H54 (cell line): ENCODE measurements around the gene NRIP2.

Source experiments
- DNase-seq: peaks from one replicate; pipeline ENCODE4 v3.0.0; 2011; ENCODE audit warnings: low spot score, mixed read lengths; ENCODE audit not compliant: insufficient read length
- FAIRE-seq: peaks from 3 replicates; lab custom pipeline; 2011; peaks lifted over from hg19 to GRCh38; lab: Jason Lieb, UNC
- POLR2A ChIP-seq: IDR thresholded peaks from 2 replicates; pipeline ENCODE4 v1.6.1; 2011; ENCODE audit warnings: low read depth, mild to moderate bottlenecking, low read length

Gene NRIP2

DNA sequence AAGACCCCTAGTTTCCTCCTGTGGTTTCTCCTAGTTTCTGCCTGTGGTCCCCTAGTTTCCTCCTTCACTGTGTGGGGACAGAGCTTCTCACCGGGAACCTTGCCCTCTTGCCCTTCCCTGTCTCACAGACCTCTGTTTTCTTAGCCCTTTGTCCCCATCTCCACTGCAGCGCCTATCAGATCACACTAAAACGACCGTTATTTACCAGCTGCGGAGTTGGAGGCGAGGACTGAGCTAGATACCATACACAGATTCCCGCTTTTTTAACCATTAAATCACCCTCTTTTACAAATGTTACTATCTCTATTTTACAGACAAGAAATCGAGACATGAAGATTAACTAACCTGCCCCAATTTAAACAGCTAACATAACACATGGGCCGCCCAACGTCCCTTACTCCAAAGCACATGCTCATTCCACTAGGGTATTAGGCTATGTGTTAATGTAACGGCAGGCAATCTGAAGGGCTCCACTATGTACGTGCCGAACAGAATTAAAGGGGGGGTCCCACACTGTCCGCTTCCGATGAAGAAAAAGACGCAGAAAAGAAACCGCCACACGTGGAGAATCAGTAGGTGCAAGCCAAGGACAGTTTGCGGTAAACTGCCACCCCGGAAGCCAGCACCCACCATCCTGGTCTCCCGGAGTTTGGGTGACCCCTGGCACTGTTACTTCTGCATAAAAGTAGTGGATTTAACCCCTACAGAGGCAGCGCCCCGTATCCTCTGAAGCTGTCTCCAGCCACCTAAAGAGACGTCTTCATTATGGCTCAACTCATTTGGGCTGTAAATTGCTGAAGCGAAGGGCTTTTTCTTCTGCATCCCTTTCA, 41.9 kb downstream of the NRIP2 start:
- DNase-seq (no peak), FAIRE-seq (no peak)
- no peak for TF ChIP-seq POLR2A

GRCh38 chr12:2791089-2791488, 43.7 kb downstream of the NRIP2 start:
- no peak for FAIRE-seq
- DNase-seq, result no peak
- no peak for TF ChIP-seq POLR2A

DNA sequence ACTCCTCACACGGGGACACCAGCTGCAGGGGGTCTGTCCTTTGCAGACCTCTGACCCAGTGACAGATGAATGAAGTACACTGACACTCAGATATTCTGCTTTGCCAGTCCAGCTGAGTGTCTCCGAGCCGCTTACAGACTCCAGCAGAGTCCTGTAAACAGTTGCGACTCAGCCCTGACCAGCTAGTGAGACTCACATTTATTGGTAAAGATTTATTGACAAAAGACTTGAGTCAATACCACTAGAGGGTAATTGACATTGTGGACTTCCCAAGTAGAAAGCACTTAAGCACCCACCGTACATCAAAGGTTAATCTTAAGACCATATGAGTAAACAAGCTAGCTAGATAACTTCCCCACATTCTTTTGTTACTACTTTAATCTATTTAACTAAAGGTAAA, 49.8 kb downstream of the NRIP2 start:
- DNase-seq, result no peak

GRCh38 chr12:2783936-2784600, 50.8 kb downstream of the NRIP2 start:
- FAIRE-seq (no peak), DNase-seq (peak; percentile 74)
- TF ChIP-seq POLR2A, result no peak

More for the DNA sequence above, 49.8 kb downstream of the NRIP2 start:
- no peak for TF ChIP-seq POLR2A
- FAIRE-seq, result no peak

DNA sequence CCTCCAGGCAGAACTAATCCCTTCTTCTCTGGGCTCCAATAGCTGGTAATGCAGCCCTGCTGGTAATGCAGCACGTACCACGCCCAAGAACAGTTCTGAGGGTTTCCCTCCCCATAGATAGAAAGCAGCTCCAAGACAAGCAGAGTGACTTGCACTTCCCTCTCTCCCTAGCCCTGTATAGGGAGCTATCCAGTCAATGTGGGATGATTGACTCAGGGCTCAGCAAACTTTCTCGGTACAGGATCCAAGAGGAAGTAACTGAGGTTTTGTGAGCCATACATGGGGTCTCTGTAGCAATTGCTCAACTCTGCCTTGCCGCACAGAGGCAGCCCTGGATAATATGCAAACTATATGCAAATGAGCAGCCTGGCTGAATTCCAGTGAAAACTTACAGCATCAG, 55.6 kb downstream of the NRIP2 start:
- TF ChIP-seq POLR2A, result no peak
- DNase-seq, result no peak
- no peak for FAIRE-seq

- FAIRE-seq, result no peak
- no peak for TF ChIP-seq POLR2A
- no peak for DNase-seq
Observed at GRCh38 chr12:2776129-2776806, 58.6 kb downstream of the NRIP2 start.

GRCh38 chr12:2775431-2775830, 59.4 kb downstream of the NRIP2 start:
- TF ChIP-seq POLR2A, result no peak
- no peak for DNase-seq
- FAIRE-seq, result no peak
